ENCODE measurements around the gene FIZ1. TPM values are rescaled to one million over a fixed set of nuclear protein-coding genes. Genes with fewer than 3 reads are reported as not detected.

FIZ1 gene
- total RNA-seq = 3.3 TPM

- DNase-seq (ENCODE audit: low spot score in 2 of 2) (peak; percentile 90 to 95), FAIRE-seq (no peak)
Observed at GRCh38 chr19:55599468-55599841, at the start of gene FIZ1. TSS of gene FIZ1 (minus strand) at chr19:55599517. CDS start at chr19:55597865, 1,652 bp downstream.

- no peak for FAIRE-seq
- no peak for DNase-seq (ENCODE audit: low spot score in 2 of 2)
Observed at GRCh38 chr19:55648585-55649267, 49.4 kb upstream of the FIZ1 start.

DNA sequence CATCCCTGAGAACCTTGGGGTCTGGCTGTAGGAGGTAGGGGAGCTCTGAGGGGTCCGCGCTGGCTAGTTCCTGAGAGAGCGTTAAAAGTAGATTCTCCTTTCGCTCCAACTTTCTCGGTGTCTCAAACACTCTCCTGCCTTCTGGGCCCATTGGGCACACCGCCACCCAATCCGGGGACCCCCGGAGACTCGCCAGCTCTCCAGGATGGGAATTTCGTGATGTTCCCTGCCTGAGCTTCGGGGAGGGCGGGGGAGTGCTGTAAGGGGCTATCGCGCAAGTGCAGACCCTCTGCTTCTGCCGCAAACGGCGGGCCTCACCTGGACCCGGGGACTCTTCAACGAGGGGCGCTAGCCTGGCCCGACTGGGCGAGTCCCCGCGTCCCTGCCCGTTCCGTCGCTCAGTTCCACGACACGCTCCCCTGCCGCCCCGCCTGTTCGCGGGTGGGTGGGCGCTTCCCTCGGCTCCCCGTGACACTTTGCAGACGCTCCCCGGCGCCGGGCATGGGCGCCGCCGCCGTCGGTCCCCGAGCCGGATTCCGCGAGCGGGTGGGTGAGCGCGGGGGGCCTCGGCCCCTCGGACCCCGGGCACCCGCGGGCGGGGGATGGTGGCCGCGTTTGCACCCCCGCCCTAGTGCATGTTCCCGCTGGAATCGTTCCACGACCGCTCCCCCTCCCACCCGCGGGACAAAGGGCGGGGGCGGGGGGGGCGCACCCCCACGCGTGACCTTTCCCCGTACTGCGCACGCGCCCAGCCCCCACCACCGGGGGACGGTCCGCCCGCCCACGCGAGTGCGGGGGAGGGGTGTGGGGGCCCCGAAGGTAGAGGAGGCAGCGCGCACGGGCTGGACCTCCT is 48.6 kb upstream of the FIZ1 start, which contains the start of gene CCDC106:
CCDC106 (plus strand) TSS at position 481 of the 853 bp plus-strand sequence. CDS start 835 bp downstream, outside the sequence.
- no peak for FAIRE-seq
- DNase-seq (ENCODE audit: low spot score in 2 of 2) = peak; percentile 78 to 82

GRCh38 chr19:55646889-55647731 is 47.8 kb upstream of the FIZ1 start:
- DNase-seq (ENCODE audit: low spot score in 2 of 2) (no peak), FAIRE-seq (no peak)

DNA sequence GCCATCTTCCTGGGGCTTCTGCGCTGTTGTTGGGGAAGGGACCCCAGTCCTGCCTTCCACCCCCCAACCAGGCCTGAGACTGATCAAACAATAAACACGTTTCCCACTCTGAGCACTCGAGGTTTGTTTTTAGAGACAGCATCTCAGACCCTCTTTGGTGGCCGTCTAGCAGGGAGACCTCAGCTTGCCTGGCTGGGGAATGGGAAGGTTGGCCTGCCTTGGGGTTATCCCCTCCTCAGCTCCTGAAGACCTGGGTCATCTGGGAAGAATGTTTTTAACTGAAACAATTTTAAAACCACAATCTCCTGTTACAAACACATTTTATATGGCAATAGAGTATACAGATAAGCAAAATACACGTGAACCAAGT is 46.2 kb upstream of the FIZ1 start:
- no peak for DNase-seq (ENCODE audit: low spot score in 2 of 2)
- no peak for FAIRE-seq

GRCh38 chr19:55644842-55645511 is 45.7 kb upstream of the FIZ1 start:
- FAIRE-seq (no peak), DNase-seq (ENCODE audit: low spot score in 2 of 2) (no peak)

DNA sequence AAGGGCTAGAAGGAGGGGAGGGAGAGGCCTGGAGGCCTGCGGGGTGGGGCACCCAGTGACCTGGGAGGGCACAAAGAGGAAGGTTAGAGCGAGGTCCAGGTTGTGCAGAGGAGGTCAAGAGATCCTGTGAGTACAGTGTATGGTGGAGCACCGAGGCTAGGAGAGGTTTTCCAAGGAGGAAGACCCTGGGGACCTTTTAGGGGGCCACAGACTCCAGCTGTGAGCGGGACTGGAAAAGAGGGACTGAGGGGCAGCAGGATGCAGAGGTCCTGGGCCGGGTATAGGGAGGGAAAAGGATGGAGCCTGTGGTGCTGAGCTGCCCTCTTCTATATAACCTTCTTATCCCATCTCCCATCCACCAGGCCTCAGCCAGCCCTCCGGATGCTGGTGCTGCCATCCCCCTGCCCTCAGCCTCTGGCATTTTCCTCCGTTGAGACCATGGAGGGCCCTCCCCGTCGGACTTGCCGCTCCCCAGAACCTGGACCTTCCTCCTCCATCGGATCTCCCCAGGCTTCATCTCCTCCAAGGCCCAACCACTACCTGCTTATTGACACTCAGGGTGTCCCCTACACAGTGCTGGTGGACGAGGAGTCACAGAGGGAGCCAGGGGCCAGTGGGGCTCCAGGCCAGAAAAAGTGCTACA is 45.0 kb upstream of the FIZ1 start:
- DNase-seq (ENCODE audit: low spot score in 2 of 2) = no peak

DNA sequence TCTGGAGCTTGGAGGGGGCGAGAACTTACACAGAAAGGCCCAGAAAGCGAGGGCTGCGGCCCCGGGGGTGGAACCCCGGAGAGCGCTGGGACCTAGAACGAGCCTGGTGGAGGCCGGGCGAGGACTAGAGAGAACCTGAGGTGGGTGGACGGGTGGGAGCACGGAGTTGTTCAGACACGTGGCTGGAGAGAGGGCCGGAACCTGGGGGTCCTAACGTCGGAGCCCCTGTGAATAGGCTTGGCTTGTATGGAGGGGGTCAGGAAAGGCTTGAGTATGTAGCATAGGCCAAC is 44.5 kb upstream of the FIZ1 start:
- no peak for FAIRE-seq
- no peak for DNase-seq (ENCODE audit: low spot score in 2 of 2)

More for the DNA sequence above, 45.0 kb upstream of the FIZ1 start:
- no peak for FAIRE-seq

DNA sequence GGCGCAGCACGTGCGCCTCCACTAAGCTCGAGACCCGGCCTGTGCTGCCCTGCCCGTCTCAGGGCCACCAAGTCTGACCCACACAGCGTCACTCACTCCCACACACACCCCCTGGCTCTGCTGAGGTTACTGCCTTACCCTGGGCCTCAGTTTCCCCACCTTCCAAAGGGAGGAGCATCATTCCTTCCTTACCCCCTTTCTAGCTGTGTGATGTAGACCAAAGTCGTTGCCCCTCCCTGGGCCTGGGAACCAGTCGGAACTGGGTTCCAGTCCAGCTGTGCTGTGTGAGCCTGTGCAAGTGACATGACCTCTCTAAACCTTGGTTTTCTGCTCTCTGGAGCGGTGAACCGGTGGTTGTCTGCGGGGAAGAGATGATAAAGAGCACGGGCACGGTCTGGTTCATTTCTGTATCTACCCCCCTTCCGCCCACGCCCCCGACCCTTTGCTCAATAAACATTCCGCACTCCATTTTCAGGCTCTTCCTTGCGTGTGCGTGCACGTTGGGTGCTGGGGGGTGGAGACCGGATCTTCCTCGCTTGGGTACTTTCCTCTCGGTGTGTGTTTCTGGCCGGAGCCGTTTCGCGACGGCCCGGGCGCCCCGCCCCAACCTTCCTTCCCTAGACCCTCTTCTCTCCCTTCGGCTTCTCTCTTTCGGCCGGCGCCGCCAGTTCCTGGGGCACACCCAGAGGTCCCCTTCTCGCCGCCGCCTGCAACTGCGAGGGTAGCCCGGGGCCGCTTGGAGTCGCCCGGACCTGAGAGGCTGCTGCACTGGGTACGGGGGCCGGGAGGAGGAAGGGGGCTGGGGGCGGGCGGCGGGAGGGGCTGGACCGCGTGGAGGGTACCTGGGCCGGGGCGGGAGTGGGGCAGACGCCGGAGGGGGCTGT is 43.9 kb upstream of the FIZ1 start, which contains the start of gene ZNF581:
ZNF581 (plus strand) TSS at position 647 of the 884 bp plus-strand sequence. CDS start 923 bp downstream, outside the sequence.
- FAIRE-seq (no peak), DNase-seq (ENCODE audit: low spot score in 2 of 2) (peak; percentile 80 to 92)

GRCh38 chr19:55642153-55643002 is 43.1 kb upstream of the FIZ1 start:
- FAIRE-seq = no peak

GRCh38 chr19:55641426-55642152 is 42.3 kb upstream of the FIZ1 start:
- no peak for FAIRE-seq
- no peak for DNase-seq (ENCODE audit: low spot score in 2 of 2)

More at GRCh38 chr19:55642153-55643002, 43.1 kb upstream of the FIZ1 start:
- DNase-seq (ENCODE audit: low spot score in 2 of 2) = no peak

GRCh38 chr19:55640577-55641425 is 41.5 kb upstream of the FIZ1 start, which contains the start of gene ZNF580:
TSS of gene ZNF580 (plus strand) at chr19:55641002. CDS start at chr19:55642509, 1,507 bp downstream.
- DNase-seq (ENCODE audit: low spot score in 2 of 2) (peak; percentile 82 to 87), FAIRE-seq (no peak)

DNA sequence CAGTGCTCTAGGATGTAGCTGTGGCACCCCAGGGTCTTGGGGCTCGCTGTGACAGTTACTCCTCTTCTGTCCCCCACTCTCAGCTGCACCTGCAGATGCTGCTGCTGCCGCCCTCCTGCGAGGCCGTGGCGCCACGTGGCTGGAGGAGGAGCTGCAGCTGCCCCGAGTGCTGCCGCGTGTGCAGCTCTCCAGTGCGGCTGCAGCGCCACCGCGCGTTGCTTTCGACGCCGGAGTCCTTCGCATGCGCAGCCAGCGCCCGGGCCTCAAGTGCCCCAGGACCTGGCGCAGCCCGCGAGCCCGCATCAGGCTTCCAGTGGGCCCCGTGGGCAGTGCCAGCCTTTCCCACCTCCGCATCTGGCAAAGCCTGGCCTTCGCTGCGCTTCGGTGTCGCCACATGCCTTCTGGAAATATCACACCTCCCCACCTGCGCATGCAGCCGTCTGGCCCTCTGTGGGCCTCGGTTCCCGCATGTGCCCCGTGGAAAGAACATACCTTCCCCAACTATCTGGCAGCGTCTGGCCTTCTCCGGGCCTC is 40.8 kb upstream of the FIZ1 start:
- DNase-seq (ENCODE audit: low spot score in 2 of 2) (peak; percentile 61 to 71), FAIRE-seq (no peak)

GRCh38 chr19:55638864-55639359 is 39.6 kb upstream of the FIZ1 start:
- no peak for DNase-seq (ENCODE audit: low spot score in 2 of 2)
- no peak for FAIRE-seq

GRCh38 chr19:55637534-55637933 is 38.2 kb upstream of the FIZ1 start:
- no peak for DNase-seq (ENCODE audit: low spot score in 2 of 2)
- FAIRE-seq = no peak

- FAIRE-seq (no peak), DNase-seq (ENCODE audit: low spot score in 2 of 2) (no peak)
Observed at GRCh38 chr19:55636723-55637122, 37.4 kb upstream of the FIZ1 start.
